HCT116 (cell line): ENCODE measurements around the gene SETD6. TPM values are rescaled to one million over a fixed set of nuclear protein-coding genes. Genes with fewer than 3 reads are reported as not detected.

Experiments used
- ATAC-seq: fragments of 200-7000 bp; cut with Tn5 transposase; 2 replicates; pipeline ENCODE4 v1.9.1; 2020; ENCODE audit warnings: mild to moderate bottlenecking, moderate library complexity
- BruUV-seq: library from RNA; stranded (reverse); fragments of 400-500 nt; replicated peaks from 2 replicates; lab custom pipeline; 2021; lab: Mats Ljungman, UMichigan
- CTCF ChIA-PET: fragments of 300-600 bp; sonication (Branson Sonifier 250); formaldehyde crosslinking; loops from one replicate; lab custom pipeline; 2021; ENCODE audit warnings: antibody characterized with exemption; lab: Charles Lee
- POLR2A ChIA-PET: fragments of 300-600, 350-600 bp; sonication (Branson Sonifier 250); formaldehyde crosslinking; loops from one replicate; lab custom pipeline; 2021; ENCODE audit warnings: antibody characterized with exemption; lab: Charles Lee
- RAD21 ChIA-PET, 2 experiments: fragments of 300-600 bp; sonication (Branson Sonifier 250); formaldehyde crosslinking; loops; one replicate each; lab custom pipeline; 2023; ENCODE audit warnings: low total read pairs in 2 of 2; ENCODE audit not compliant: uncharacterized antibody in 2 of 2, unreplicated experiment in 2 of 2, low non-redundant PET in 1 of 2; lab: Charles Lee
- DNase-seq: peaks from one replicate; pipeline ENCODE4 v3.0.0-alpha.2; 2010; ENCODE audit warnings: low read depth, low spot score
- H2AFZ ChIP-seq: fragments of 200-600 bp; shearing (Covaris generic), sonication (generic); 2 replicates; pipeline ENCODE4 v1.6.1; 2017; ENCODE audit warnings: low read depth, mixed run types, mixed read lengths, antibody characterized with exemption, low read length; ENCODE audit not compliant: poor library complexity, severe bottlenecking
- H3K27ac ChIP-seq: 2 replicates; pipeline ENCODE4 v1.5.1; 2012; ENCODE audit warnings: low read depth, low read length
- H3K27me3 ChIP-seq: fragments of 200-600 bp; sonication (generic); 2 replicates; pipeline ENCODE4 v1.6.1; 2016; ENCODE audit warnings: mixed run types, low read length, mixed read lengths; ENCODE audit not compliant: insufficient read depth
- H3K36me3 ChIP-seq, 2 experiments: fragments of 200-500 bp in 1 of 2; fragments of 200-600 bp in 1 of 2; sonication (Bioruptor generic) in 1 of 2; sonication (generic) in 1 of 2; 2 replicates each; pipeline versions ENCODE4 v1.5.1 to v1.6.1; 2014 to 2016; ENCODE audit warnings: low read length in 2 of 2, inconsistent platforms in 1 of 2, mixed read lengths in 1 of 2, mixed run types in 1 of 2; ENCODE audit not compliant: insufficient read depth in 2 of 2, control insufficient read depth in 1 of 2
- H3K4me1 ChIP-seq, 2 experiments: fragments of 200-600 bp in 1 of 2; sonication (generic) in 1 of 2; 2 replicates each; pipeline versions ENCODE4 v1.5.1 to v1.6.1; 2012 to 2017; ENCODE audit warnings: low read length in 2 of 2, inconsistent platforms in 1 of 2, mild to moderate bottlenecking in 1 of 2, mixed read lengths in 1 of 2, mixed run types in 1 of 2, moderate library complexity in 1 of 2; ENCODE audit not compliant: insufficient read depth in 2 of 2, control insufficient read depth in 1 of 2
- H3K4me2 ChIP-seq: fragments of 200-600 bp; sonication (generic); 2 replicates; pipeline ENCODE4 v1.6.1; 2017; ENCODE audit warnings: mixed run types, low read length, mixed read lengths
- H3K4me3 ChIP-seq, 2 experiments: fragments of 200-600 bp in 1 of 2; sonication (generic) in 1 of 2; replicated peaks in 1 of 2; 2 replicates each; pipeline ENCODE4 v1.5.1; 2011 to 2016; ENCODE audit warnings: low read length in 2 of 2, control low read depth in 1 of 2, low read depth in 1 of 2, mild to moderate bottlenecking in 1 of 2, mixed read lengths in 1 of 2, mixed run types in 1 of 2
- H3K79me2 ChIP-seq: fragments of 200-600 bp; sonication (generic); 2 replicates; pipeline ENCODE4 v1.6.1; 2017; ENCODE audit warnings: mild to moderate bottlenecking, mixed run types, low read length, moderate library complexity, mixed read lengths; ENCODE audit not compliant: insufficient read depth
- H3K9ac ChIP-seq: fragments of 200-600 bp; sonication (generic); 2 replicates; pipeline ENCODE4 v1.6.1; 2016; ENCODE audit warnings: low read length, mixed read lengths
- H3K9me2 ChIP-seq: fragments of 200-600 bp; sonication (generic), shearing (Covaris generic); 2 replicates; pipeline ENCODE4 v1.6.1; 2017; ENCODE audit warnings: mixed run types, mild to moderate bottlenecking, moderate library complexity; ENCODE audit not compliant: insufficient read depth
- H3K9me3 ChIP-seq, 2 experiments: fragments of 200-500 bp in 1 of 2; fragments of 200-600 bp in 1 of 2; sonication (Bioruptor generic) in 1 of 2; sonication (generic) in 1 of 2; 2 replicates each; pipeline ENCODE4 v1.6.1; 2014 to 2017; ENCODE audit warnings: low read length in 2 of 2, mixed read lengths in 2 of 2, inconsistent platforms in 1 of 2, low read depth in 1 of 2, mild to moderate bottlenecking in 1 of 2, mixed run types in 1 of 2, moderate library complexity in 1 of 2; ENCODE audit not compliant: control insufficient read depth in 1 of 2, insufficient read depth in 1 of 2
- H4K20me1 ChIP-seq: fragments of 200-600 bp; sonication (generic), shearing (Covaris generic); 2 replicates; pipeline ENCODE4 v1.6.1; 2017; ENCODE audit warnings: mixed run types, mild to moderate bottlenecking, moderate library complexity; ENCODE audit not compliant: insufficient read depth
- EGR1 ChIP-seq: IDR thresholded peaks from 2 replicates; pipeline ENCODE4 v1.6.1; 2012; ENCODE audit warnings: low read depth
- ELF1 ChIP-seq: IDR thresholded peaks from 2 replicates; pipeline ENCODE4 v1.6.1; 2012; ENCODE audit warnings: low read depth, borderline replicate concordance
- EZH2 ChIP-seq: fragments of 200-600 bp; sonication (generic); IDR thresholded peaks from 2 replicates; pipeline ENCODE4 v1.6.1; 2017; ENCODE audit warnings: antibody characterized with exemption, mixed run types
- JUND ChIP-seq: IDR thresholded peaks from 2 replicates; pipeline ENCODE4 v1.6.1; 2012
- POLR2AphosphoS5 ChIP-seq: IDR thresholded peaks from 2 replicates; pipeline ENCODE4 v1.6.1; 2011; ENCODE audit warnings: mild to moderate bottlenecking, low read depth, low read length, moderate library complexity
- RAD21 ChIP-seq: IDR thresholded peaks from 2 replicates; pipeline ENCODE4 v1.6.1; 2012; ENCODE audit warnings: low read depth, mild to moderate bottlenecking
- SP1 ChIP-seq: IDR thresholded peaks from 2 replicates; pipeline ENCODE4 v1.6.1; 2012; ENCODE audit warnings: low read depth
- YY1 ChIP-seq: IDR thresholded peaks from 2 replicates; pipeline ENCODE4 v1.6.1; 2011; ENCODE audit warnings: low read length, low read depth, moderate library complexity, mild to moderate bottlenecking; ENCODE audit not compliant: insufficient replicate concordance; ENCODE audit errors: extremely low read depth
- ZFX ChIP-seq: fragments of 450-650 bp; IDR thresholded peaks from 2 replicates; pipeline ENCODE4 v1.6.1; 2017
- intact Hi-C: fragments of 100-400 bp; cut with micrococcal nuclease; formaldehyde crosslinking; loops from 2 replicates; pipeline ENCODE4 v1.10.0; 2022
- total RNA-seq: library from RNA; stranded (reverse); gene quantifications from one replicate; pipeline ENCODE4 v1.2.1, GENCODE V29; 2021; ENCODE audit not compliant: unreplicated experiment
- TF ChIP-seq, protein P1 (sequence below): IDR thresholded peaks from 2 replicates; pipeline ENCODE4 v1.6.1; 2012

Gene SETD6
- total RNA-seq, 1 experiment from 2014 or later, result 26.6 TPM

DNA sequence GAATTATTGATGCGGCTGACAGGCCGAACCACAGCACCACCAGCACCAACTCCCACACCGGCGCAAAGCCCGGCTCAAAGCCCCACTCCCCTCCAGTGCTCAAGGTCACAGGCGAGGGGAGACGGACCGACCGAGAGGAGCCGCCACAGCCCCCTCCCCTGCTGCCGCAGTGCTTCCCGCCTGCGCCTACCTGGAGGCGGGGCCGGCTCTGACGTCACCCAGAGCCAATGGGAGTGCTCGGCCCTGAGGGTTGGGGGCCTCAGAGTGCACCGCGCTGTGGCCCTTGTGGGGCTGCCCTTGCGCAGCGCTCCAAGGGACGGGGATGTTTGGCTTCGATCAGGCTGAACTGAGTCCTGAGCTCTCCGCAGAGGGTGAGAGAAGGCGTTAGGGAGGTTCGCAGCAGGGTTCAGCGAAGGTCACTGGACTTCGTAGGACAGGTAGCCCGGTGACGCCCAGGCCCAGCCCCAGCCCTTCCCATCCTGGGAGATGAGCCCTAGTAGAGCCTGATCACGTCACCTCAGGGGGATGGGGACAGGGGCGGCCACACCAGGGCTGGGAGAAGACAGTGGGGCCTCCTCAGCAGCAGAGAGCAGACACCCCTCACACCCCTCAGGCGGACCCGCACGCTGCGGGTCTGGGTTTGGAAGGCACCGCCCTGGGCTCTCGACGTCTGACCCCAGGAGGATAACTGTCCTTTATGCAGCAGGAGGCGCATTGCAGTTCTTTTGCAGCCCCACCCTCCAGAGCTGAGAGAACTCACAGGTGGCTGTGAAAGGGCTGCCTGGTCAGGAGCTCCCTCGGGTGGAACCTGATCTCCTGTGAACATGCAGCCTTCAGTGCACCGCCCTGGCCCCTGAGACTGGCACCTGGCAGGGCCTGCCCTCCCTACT is 13.8 kb upstream of the SETD6 start:
- DNase-seq, result no peak
- ChIA-PET RAD21 (no interaction called here), CTCF (no interaction called here)
- Histone ChIP-seq H3K9me2 (no peaks in the 10 kb centered on the region), H3K9me3 (no peaks in the 10 kb centered on the region), H4K20me1 (no peaks in the 10 kb centered on the region), H3K9ac (peak overlapping the region; percentile 56; the same call in 1 of the 2 replicates)
- no peak for ATAC-seq
- TF ChIP-seq SP1 (no peak), ZFX (no peak), EGR1 (no peak), JUND (no peak), POLR2AphosphoS5 (no peak), RAD21 (no peak), ELF1 (no peak), EZH2 (no peak), YY1 (no peak)
- TF ChIP-seq, protein P1, sequence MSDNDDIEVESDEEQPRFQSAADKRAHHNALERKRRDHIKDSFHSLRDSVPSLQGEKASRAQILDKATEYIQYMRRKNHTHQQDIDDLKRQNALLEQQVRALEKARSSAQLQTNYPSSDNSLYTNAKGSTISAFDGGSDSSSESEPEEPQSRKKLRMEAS, result no peak
- TF ChIP-seq, all 23 proteins: peak for 0
- Histone ChIP-seq H3K79me2 (no peaks in the 10 kb centered on the region), H3K27ac (no peak overlapping the region), H3K4me3 (peak overlapping the region in 1 of 2 experiments; percentile 60; a peak in 2 of 4 replicates), H2AFZ (no peak overlapping the region), H3K27me3 (no peaks in the 10 kb centered on the region), H3K4me2 (peak overlapping the region; percentile 84), H3K4me1 (peaks cover 4 to 28% of the 10 kb centered on the region in 2 experiments; a peak in 3 of 4 replicates), H3K36me3 (no peaks in the 10 kb centered on the region)
- intact Hi-C loops, result no loop called here
- POLR2A ChIA-PET, result no interaction called here
- no TSS peak for BruUV-seq
